Prostate gland (tissue), 1 donor: Measurements from ENCODE around the gene CBFA2T3.

Experiments
- POLR2A ChIP-seq: fragments of 450-650 bp; IDR thresholded peaks from one replicate; pipeline ENCODE4 v1.6.1; 2016; ENCODE audit warnings: antibody characterized with exemption, mild to moderate bottlenecking
- POLR2AphosphoS5 ChIP-seq: sonication (generic); formaldehyde crosslinking; IDR thresholded peaks from one replicate; pipeline ENCODE4 v1.6.1; 2017; ENCODE audit warnings: antibody characterized with exemption

GRCh38 chr16:88859381-88860091 is 117.5 kb downstream of the CBFA2T3 start:
- TF ChIP-seq POLR2A, result no peak
- TF ChIP-seq POLR2AphosphoS5, result no peak
